ENCODE data around the gene LTBP2.
"Not testable (repeated sequence)": the region's sequence is repeated elsewhere in the genome, so short reads cannot be mapped to it uniquely, and the experiment has no call there.

LTBP2 gene

GRCh38 chr14:74482571-74482970 lies 129.5 kb downstream of the LTBP2 start:
- DNase-seq (ENCODE audit: low read depth) = no peak

GRCh38 chr14:74480046-74480445 lies 132.0 kb downstream of the LTBP2 start:
- DNase-seq (ENCODE audit: low read depth) = no peak

DNA sequence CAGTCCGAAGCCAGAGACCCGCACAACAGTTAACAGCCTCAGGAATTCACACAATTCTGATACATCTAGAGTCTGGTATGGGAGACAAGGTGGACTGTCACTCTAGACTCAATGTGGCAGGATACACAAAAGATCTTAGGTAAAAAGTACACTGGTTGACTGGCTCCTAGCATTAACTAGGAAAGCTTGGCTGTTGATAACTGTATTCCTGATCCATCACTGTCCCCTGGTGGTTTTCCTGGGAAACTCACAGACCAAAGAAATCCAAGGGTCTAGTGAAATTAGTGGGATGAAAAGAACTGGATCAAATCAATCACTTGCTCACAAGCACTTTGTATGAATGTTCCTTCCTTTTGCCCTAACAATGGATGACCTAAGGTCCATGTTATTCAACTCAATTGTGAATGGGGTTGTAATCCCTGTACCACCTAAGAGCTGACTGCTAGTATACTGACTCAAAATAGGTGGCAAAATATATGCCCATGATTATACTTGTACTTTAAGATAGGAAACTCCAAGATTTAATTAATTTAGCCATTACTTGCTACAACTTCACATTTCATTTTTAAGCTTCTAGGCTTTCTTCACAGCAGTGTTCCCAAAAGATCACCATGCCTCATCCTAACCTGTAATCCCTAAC lies 132.9 kb downstream of the LTBP2 start:
- no peak for DNase-seq (ENCODE audit: low read depth)

- DNase-seq (ENCODE audit: low read depth) = no peak
Measured at GRCh38 chr14:74476607-74477006, 135.4 kb downstream of the LTBP2 start.

DNA sequence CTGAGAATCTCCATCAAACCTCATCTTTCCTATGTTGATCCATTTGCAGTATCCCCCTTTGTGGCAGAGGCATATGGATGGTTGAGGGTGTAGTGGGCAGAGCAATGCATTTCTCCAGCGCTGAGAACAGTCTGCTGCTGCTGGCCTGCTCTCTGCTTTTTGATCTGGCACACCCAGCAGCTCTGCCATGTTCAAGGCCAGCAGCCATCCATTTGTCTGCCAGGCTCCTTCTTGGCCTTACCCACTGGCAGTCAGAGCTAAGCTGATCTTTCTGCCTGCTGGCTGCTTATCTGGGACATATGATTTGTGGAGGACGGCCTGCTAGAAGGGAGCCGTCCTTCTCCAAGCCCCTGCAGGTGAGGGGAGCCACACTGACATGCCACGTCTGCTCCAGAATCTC lies 135.9 kb downstream of the LTBP2 start:
- no peak for DNase-seq (ENCODE audit: low read depth)

DNA sequence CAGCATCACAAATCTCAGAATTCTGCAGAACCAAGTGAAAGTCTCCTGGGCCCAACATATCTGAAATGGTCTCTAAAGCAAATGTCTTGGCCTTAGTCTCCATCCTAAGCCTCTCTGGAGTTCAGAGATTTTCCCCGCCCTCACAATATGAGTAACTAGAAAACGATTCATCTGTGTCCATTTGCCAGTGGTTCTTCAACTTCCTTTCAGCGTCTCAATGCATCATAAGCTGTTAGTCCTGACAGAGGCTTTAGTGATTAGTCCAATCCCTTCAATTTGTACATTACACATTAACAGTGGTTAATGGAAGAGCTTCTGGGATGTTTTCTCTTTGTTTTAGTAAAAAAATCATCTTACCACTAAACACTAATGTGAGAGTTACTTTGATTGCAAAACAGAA lies 136.4 kb downstream of the LTBP2 start:
- DNase-seq (ENCODE audit: low read depth) = no peak

GRCh38 chr14:74474376-74474775 lies 137.7 kb downstream of the LTBP2 start:
- DNase-seq (ENCODE audit: low read depth) = no peak

DNA sequence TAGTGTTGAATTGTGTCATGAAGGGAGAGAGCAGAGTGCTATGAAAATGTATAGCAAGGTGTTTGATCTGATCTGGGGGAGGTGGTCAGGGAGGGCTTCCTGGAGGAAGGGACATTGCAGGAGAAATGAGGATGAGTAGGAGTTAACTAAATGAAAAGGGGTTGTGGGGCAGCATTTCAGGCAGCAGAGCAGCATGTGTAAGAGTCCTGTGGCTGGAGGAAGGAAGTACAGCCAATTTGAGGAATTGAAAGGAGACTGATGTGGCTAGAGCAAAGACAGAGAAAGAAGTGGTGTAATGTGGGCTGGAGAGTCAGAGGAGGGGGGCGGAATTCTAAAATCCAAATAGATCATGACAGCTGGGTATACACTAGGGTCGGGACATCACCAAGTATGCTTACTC lies 139.4 kb downstream of the LTBP2 start:
- no peak for DNase-seq (ENCODE audit: low read depth)

- DNase-seq (ENCODE audit: low read depth) = no peak
Measured at GRCh38 chr14:74469548-74470518, 142.2 kb downstream of the LTBP2 start.

DNA sequence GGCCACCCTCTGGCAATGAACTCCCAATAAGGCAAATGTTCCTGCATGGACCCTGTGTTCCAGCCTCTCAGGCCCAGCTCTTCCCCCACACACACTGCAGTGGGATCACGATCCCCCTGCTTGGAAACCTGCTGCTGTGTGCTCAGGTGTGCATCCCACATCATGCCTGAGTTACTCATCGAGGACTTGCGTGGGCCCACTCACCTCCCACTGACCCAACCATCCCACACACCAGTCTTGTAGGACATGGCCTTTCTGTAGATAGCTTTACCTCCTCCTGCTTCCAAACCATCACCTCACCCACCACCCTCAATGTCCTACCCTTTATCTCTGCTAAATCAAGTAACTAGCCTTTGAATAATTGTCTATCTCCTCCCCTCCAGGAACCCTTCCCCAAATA lies 143.5 kb downstream of the LTBP2 start:
- no peak for DNase-seq (ENCODE audit: low read depth)

- no peak for DNase-seq (ENCODE audit: low read depth)
Measured at GRCh38 chr14:74465335-74465734, 146.7 kb downstream of the LTBP2 start.

- no peak for DNase-seq (ENCODE audit: low read depth)
Measured at GRCh38 chr14:74464785-74465184, 147.3 kb downstream of the LTBP2 start.

DNA sequence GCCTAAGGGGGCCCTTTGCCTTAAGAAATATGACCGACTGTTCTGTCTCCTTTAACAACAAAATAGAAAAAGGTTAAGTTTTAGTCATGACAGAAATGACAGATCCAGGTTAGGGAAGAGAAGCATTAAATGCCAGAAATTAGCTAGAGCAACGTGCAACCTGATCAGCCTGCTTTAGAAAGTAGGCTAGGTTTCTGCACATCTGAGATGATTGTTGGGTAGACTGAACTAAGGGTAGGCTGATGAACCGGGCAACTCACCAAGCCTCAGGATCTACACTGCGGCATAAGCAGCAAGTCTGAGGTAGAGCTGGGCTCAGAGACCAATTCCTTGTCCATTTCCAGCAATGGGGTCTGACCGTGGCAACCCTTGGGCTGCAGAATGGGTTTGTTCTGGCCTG lies 148.3 kb downstream of the LTBP2 start:
- DNase-seq (ENCODE audit: low read depth) = no peak

- DNase-seq (ENCODE audit: low read depth) = no peak
Measured at GRCh38 chr14:74462993-74463392, 149.0 kb downstream of the LTBP2 start.

- no peak for DNase-seq (ENCODE audit: low read depth)
Measured at GRCh38 chr14:74459976-74460375, 152.1 kb downstream of the LTBP2 start.

DNA sequence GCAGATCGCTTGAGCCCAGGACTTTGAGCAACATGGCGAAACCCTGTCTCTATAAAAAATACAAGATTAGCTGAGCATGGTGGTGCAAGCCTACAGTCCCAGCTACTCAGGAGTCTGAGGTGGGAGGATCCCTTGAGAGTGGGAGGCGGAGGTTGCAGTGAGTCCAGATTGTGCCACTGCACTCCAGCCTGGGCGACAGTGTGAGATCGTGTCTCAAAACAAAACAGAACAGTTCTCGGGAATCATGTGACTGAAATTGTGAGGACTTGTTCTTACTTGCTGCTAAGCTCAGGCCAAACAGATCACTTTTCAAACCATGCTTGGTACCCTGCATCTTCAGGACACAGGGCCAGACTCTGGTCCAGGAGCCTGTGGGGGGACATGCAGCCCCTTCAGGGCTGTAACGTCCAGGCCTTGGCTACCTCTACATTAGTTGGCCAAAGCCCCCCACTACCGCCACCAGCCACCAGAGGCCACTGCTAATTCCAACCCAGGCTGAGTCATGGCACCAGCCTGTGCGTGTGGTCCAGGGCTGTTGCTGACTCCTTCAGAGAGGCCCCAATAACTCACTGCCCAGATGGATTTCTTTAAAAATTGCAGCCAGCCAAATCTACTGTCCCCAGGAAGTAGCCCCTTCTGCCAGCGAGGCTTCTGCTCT lies 152.6 kb downstream of the LTBP2 start:
- no peak for DNase-seq (ENCODE audit: low read depth)

- no peak for DNase-seq (ENCODE audit: low read depth)
Measured at GRCh38 chr14:74457565-74457895, 154.5 kb downstream of the LTBP2 start.

- no peak for DNase-seq (ENCODE audit: low read depth)
Measured at GRCh38 chr14:74456684-74457564, 155.1 kb downstream of the LTBP2 start.

DNA sequence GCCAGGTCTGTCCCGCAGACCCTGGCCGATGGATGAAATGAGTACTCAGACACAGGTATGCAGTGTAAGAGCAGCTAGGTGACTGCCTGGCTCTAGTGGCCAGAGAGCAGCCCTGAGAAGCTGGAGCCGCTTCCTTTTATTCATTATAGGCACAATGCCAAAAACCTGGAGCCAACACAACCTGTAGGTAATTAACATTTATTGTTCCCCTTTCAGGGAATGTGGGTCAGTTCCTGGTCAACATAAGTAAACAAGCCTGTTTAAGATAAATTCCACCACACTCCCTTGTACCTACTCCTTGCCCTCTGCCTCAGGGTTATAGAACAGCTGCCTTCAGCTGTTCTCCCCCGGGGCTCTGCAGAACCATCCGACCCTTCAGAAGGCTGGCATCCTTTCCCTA lies 157.6 kb downstream of the LTBP2 start:
- not testable (repeated sequence) for DNase-seq (ENCODE audit: low read depth)
